Measurements from ENCODE around the gene DDIAS. TPM values are rescaled to one million over a fixed set of nuclear protein-coding genes. Genes with fewer than 3 reads are reported as not detected.

DDIAS gene
- total RNA-seq, 2 donors from 2014 or later, result 14.4 to 24.1 TPM

GRCh38 chr11:82872377-82873150 lies 29.0 kb upstream of the DDIAS start:
- no peaks in the 10 kb centered on the region for H3K36me3 ChIP-seq (ENCODE audit: control insufficient read depth, insufficient read depth, low read length)
- Mint-ChIP-seq H3K27ac (peak overlapping the region; percentile 2), H3K36me3 (ENCODE audit: low read depth) (peaks cover 21% of the 10 kb centered on the region), H3K4me3 (no peak overlapping the region), H3K9me3 (peaks cover 21% of the 10 kb centered on the region), H3K4me1 (peaks cover 31% of the 10 kb centered on the region), H3K27me3 (ENCODE audit: insufficient read depth) (no peaks in the 10 kb centered on the region)
- H3K27ac ChIP-seq (ENCODE audit: low read depth, low read length), result no peak overlapping the region
- WGBS, 2 experiments (ENCODE audit: insufficient coverage in 1 of 2, insufficient read length in 1 of 2), result 87 to 93% methylated on average over 7 of the region's 7 CpGs
- H3K4me3 ChIP-seq (ENCODE audit: low read length), result no peak overlapping the region
- TF ChIP-seq CTCF (conservative IDR thresholded peaks at IDR 0.05), result no peak
- H3K4me1 ChIP-seq (ENCODE audit: control insufficient read depth, insufficient read depth, low read length), result no peaks in the 10 kb centered on the region
- H3K27me3 ChIP-seq (ENCODE audit: control insufficient read depth, insufficient read depth, low read length, poor library complexity, severe bottlenecking), result no peaks in the 10 kb centered on the region
- DNase-seq, result no peak
- peaks cover 12% of the 10 kb centered on the region for H3K9me3 ChIP-seq (ENCODE audit: control insufficient read depth, low read length)
- no peak overlapping the region for H3K9ac ChIP-seq (ENCODE audit: extremely low read depth, low read length, poor library complexity, severe bottlenecking)

- no peak overlapping the region for H3K27ac Mint-ChIP-seq
- TF ChIP-seq CTCF (conservative IDR thresholded peaks at IDR 0.05), result no peak
- Histone ChIP-seq H3K27me3 (ENCODE audit: control insufficient read depth, insufficient read depth, low read length, poor library complexity, severe bottlenecking) (no peaks in the 10 kb centered on the region), H3K9ac (ENCODE audit: extremely low read depth, low read length, poor library complexity, severe bottlenecking) (no peak overlapping the region), H3K27ac (ENCODE audit: low read depth, low read length) (no peak overlapping the region), H3K4me3 (ENCODE audit: low read length) (peak overlapping the region; percentile 28), H3K9me3 (ENCODE audit: control insufficient read depth, low read length) (peaks cover 23% of the 10 kb centered on the region), H3K36me3 (ENCODE audit: control insufficient read depth, insufficient read depth, low read length) (no peaks in the 10 kb centered on the region), H3K4me1 (ENCODE audit: control insufficient read depth, insufficient read depth, low read length) (no peaks in the 10 kb centered on the region)
- peaks cover 2% of the 10 kb centered on the region for H3K27me3 Mint-ChIP-seq (ENCODE audit: insufficient read depth)
- peaks cover 35% of the 10 kb centered on the region for H3K36me3 Mint-ChIP-seq (ENCODE audit: low read depth)
- peaks cover 34% of the 10 kb centered on the region for H3K9me3 Mint-ChIP-seq
- peaks cover 29% of the 10 kb centered on the region for H3K4me1 Mint-ChIP-seq
- no peak overlapping the region for H3K4me3 Mint-ChIP-seq
- no peak for DNase-seq
- WGBS, 2 experiments (ENCODE audit: insufficient coverage in 1 of 2, insufficient read length in 1 of 2), result 88 to 91% methylated on average over 1 to 5 of the region's 5 CpGs
Observed at GRCh38 chr11:82873919-82874333, 27.6 kb upstream of the DDIAS start.

GRCh38 chr11:82874646-82875523 lies 26.7 kb upstream of the DDIAS start:
- H3K36me3 ChIP-seq (ENCODE audit: control insufficient read depth, insufficient read depth, low read length), result no peaks in the 10 kb centered on the region
- peaks cover 45% of the 10 kb centered on the region for H3K36me3 Mint-ChIP-seq (ENCODE audit: low read depth)
- H3K27ac Mint-ChIP-seq, result peak overlapping the region; percentile 4
- H3K4me1 Mint-ChIP-seq, result peaks cover 29% of the 10 kb centered on the region
- peak overlapping the region; percentile 28 for H3K4me3 ChIP-seq (ENCODE audit: low read length)
- no peak overlapping the region for H3K4me3 Mint-ChIP-seq
- H3K27me3 Mint-ChIP-seq (ENCODE audit: insufficient read depth), result peaks cover 2% of the 10 kb centered on the region
- WGBS, 2 experiments (ENCODE audit: insufficient coverage in 1 of 2, insufficient read length in 1 of 2), result 83% methylated on average over 4 of the region's 4 CpGs; no CpG with 5 or more reads in 1 of the 2 experiments
- no peak overlapping the region for H3K9ac ChIP-seq (ENCODE audit: extremely low read depth, low read length, poor library complexity, severe bottlenecking)
- no peaks in the 10 kb centered on the region for H3K4me1 ChIP-seq (ENCODE audit: control insufficient read depth, insufficient read depth, low read length)
- no peaks in the 10 kb centered on the region for H3K27me3 ChIP-seq (ENCODE audit: control insufficient read depth, insufficient read depth, low read length, poor library complexity, severe bottlenecking)
- TF ChIP-seq CTCF (conservative IDR thresholded peaks at IDR 0.05), result no peak
- peaks cover 23% of the 10 kb centered on the region for H3K9me3 ChIP-seq (ENCODE audit: control insufficient read depth, low read length)
- H3K9me3 Mint-ChIP-seq, result peaks cover 44% of the 10 kb centered on the region
- DNase-seq, result no peak
- no peak overlapping the region for H3K27ac ChIP-seq (ENCODE audit: low read depth, low read length)
